ENCODE measurements around the gene RAB23.
"Not testable (repeated sequence)": the region's sequence is repeated elsewhere in the genome, so short reads cannot be mapped to it uniquely, and the experiment has no call there.

RAB23 gene

GRCh38 chr6:57243526-57243925 lies 21.4 kb upstream of the RAB23 start:
- in situ Hi-C loops (cut with MboI; ENCODE audit: low sequenced_read_pairs), result not testable (repeated sequence)

- in situ Hi-C loops (cut with MboI; ENCODE audit: low sequenced_read_pairs), result no loop called here
Measured at GRCh38 chr6:57242505-57242904, 20.4 kb upstream of the RAB23 start.

- in situ Hi-C loops (cut with MboI; ENCODE audit: low sequenced_read_pairs), result no loop called here
Measured at GRCh38 chr6:57226221-57226620, 4.1 kb upstream of the RAB23 start.

- in situ Hi-C loops (cut with MboI; ENCODE audit: low sequenced_read_pairs), result no loop called here
Measured at GRCh38 chr6:57224769-57225515, 2.8 kb upstream of the RAB23 start.

GRCh38 chr6:57222743-57223077 lies 603 bp upstream of the RAB23 start:
- in situ Hi-C loops (cut with MboI; ENCODE audit: low sequenced_read_pairs), result no loop called here

GRCh38 chr6:57221191-57221935 lies 744 bp downstream of the RAB23 start:
- in situ Hi-C loops (cut with MboI; ENCODE audit: low sequenced_read_pairs), result no loop called here

- in situ Hi-C loops (cut with MboI; ENCODE audit: low sequenced_read_pairs), result no loop called here
Measured at GRCh38 chr6:57220083-57220703, 1.9 kb downstream of the RAB23 start.

- in situ Hi-C loops (cut with MboI; ENCODE audit: low sequenced_read_pairs), result no loop called here
Measured at GRCh38 chr6:57217270-57217669, 4.8 kb downstream of the RAB23 start.

- in situ Hi-C loops (cut with MboI; ENCODE audit: low sequenced_read_pairs), result no loop called here
Measured at GRCh38 chr6:57216235-57217101, 5.6 kb downstream of the RAB23 start.

GRCh38 chr6:57215260-57215659 lies 6.8 kb downstream of the RAB23 start:
- in situ Hi-C loops (cut with MboI; ENCODE audit: low sequenced_read_pairs), result no loop called here

- in situ Hi-C loops (cut with MboI; ENCODE audit: low sequenced_read_pairs), result no loop called here
Measured at GRCh38 chr6:57210060-57210459, 12.0 kb downstream of the RAB23 start.

GRCh38 chr6:57209030-57209429 lies 13.1 kb downstream of the RAB23 start:
- in situ Hi-C loops (cut with MboI; ENCODE audit: low sequenced_read_pairs), result no loop called here

GRCh38 chr6:57207872-57208271 lies 14.2 kb downstream of the RAB23 start:
- in situ Hi-C loops (cut with MboI; ENCODE audit: low sequenced_read_pairs), result no loop called here

GRCh38 chr6:57207141-57207540 lies 15.0 kb downstream of the RAB23 start:
- in situ Hi-C loops (cut with MboI; ENCODE audit: low sequenced_read_pairs), result no loop called here

- in situ Hi-C loops (cut with MboI; ENCODE audit: low sequenced_read_pairs), result no loop called here
Measured at GRCh38 chr6:57205550-57206328, 16.4 kb downstream of the RAB23 start.

GRCh38 chr6:57201718-57202117 lies 20.4 kb downstream of the RAB23 start:
- in situ Hi-C loops (cut with MboI; ENCODE audit: low sequenced_read_pairs), result no loop called here

- in situ Hi-C loops (cut with MboI; ENCODE audit: low sequenced_read_pairs), result no loop called here
Measured at GRCh38 chr6:57198926-57199636, 23.0 kb downstream of the RAB23 start.

GRCh38 chr6:57195457-57195856 lies 26.6 kb downstream of the RAB23 start:
- in situ Hi-C loops (cut with MboI; ENCODE audit: low sequenced_read_pairs), result no loop called here

- in situ Hi-C loops (cut with MboI; ENCODE audit: low sequenced_read_pairs), result no loop called here
Measured at GRCh38 chr6:57193177-57193576, 28.9 kb downstream of the RAB23 start.

- in situ Hi-C loops (cut with MboI; ENCODE audit: low sequenced_read_pairs), result no loop called here
Measured at GRCh38 chr6:57190140-57190539, 32.0 kb downstream of the RAB23 start.

All from HL-60/S4 (cell line).